H1 (cell line): ENCODE results near the gene MCF2L. TPM values are rescaled to one million over a fixed set of nuclear protein-coding genes. Genes with fewer than 3 reads are reported as not detected.

Experiments used
- ATF3 ChIP-seq: IDR thresholded peaks from 2 replicates; pipeline ENCODE4 v1.6.1; 2011; ENCODE audit warnings: low read depth, mild to moderate bottlenecking, low read length; ENCODE audit not compliant: insufficient read depth
- polyA plus RNA-seq, 7 experiments: library from polyadenylated mRNA; depleted of rRNA in 3 of 7; stranded (reverse) in 5 of 7; unstranded in 2 of 7; fragments of >200 nt in 5 of 7; fragments of 200-250 nt in 2 of 7; gene quantifications; 1 replicate in 5 of 7; 2 replicates in 1 of 7; 4 replicates in 1 of 7; pipeline versions ENCODE4 v1.2.1 to v1.2.3, GENCODE V29; 2011 to 2013; ENCODE audit warnings: missing spikeins in 2 of 7, mixed read lengths in 2 of 7
- total RNA-seq: library from RNA; stranded (reverse); fragmentation: NEBNext Ultra II Directional; extraction: Animal tissue kit (Norgen Biotek cat#: 25700); gene quantifications from 2 replicates; pipeline ENCODE4 v1.2.1, GENCODE V29; 2021
- TF ChIP-seq, protein P1 (sequence below): fragments of 300-600 bp; sonication (generic); IDR thresholded peaks from 2 replicates; pipeline ENCODE4 v1.7.1; 2012; ENCODE audit warnings: low read length, moderate library complexity, mild to moderate bottlenecking, inconsistent platforms; ENCODE audit not compliant: insufficient replicate concordance

MCF2L gene
- total and polyA plus RNA-seq, 2 of the 8 experiments (the other 6 are each of a cell fraction or from before 2014, with no cell fraction given) = 10.1 to 24.4 TPM

DNA sequence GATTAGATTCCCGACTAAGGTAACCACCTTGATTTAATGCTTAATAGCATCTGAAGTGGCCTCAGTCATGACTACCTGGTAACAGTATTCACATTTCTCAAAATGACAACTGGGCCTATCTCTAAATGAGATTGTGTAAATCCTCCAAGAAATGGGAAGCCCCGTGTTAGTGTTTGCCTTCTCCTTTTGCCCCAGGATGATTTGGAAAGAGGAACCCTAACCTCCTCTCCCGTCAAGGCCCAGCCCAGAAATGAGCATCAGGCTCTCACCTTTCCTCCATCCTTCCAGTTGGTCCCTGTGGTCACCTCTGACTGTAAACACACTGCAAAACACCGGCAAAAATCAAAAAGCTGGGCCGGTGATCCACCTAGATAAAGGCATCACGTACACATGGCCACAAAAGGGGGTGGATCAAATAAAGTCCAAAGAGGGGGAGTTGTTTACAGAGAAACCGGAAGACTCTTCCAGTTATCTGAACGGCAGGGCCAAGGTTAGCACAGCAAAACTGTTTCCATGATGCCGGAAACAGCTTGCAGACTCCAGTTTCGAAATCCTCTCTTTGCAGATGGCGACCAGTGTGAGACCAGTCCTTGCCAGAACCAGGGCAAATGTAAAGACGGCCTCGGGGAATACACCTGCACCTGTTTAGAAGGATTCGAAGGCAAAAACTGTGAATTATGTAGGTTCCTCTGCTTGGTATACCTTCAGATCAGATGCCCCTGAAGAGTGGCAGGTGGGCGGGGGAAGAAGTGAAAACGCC lies 170.0 kb downstream of the MCF2L start (continued):
- TF ChIP-seq, protein P1, sequence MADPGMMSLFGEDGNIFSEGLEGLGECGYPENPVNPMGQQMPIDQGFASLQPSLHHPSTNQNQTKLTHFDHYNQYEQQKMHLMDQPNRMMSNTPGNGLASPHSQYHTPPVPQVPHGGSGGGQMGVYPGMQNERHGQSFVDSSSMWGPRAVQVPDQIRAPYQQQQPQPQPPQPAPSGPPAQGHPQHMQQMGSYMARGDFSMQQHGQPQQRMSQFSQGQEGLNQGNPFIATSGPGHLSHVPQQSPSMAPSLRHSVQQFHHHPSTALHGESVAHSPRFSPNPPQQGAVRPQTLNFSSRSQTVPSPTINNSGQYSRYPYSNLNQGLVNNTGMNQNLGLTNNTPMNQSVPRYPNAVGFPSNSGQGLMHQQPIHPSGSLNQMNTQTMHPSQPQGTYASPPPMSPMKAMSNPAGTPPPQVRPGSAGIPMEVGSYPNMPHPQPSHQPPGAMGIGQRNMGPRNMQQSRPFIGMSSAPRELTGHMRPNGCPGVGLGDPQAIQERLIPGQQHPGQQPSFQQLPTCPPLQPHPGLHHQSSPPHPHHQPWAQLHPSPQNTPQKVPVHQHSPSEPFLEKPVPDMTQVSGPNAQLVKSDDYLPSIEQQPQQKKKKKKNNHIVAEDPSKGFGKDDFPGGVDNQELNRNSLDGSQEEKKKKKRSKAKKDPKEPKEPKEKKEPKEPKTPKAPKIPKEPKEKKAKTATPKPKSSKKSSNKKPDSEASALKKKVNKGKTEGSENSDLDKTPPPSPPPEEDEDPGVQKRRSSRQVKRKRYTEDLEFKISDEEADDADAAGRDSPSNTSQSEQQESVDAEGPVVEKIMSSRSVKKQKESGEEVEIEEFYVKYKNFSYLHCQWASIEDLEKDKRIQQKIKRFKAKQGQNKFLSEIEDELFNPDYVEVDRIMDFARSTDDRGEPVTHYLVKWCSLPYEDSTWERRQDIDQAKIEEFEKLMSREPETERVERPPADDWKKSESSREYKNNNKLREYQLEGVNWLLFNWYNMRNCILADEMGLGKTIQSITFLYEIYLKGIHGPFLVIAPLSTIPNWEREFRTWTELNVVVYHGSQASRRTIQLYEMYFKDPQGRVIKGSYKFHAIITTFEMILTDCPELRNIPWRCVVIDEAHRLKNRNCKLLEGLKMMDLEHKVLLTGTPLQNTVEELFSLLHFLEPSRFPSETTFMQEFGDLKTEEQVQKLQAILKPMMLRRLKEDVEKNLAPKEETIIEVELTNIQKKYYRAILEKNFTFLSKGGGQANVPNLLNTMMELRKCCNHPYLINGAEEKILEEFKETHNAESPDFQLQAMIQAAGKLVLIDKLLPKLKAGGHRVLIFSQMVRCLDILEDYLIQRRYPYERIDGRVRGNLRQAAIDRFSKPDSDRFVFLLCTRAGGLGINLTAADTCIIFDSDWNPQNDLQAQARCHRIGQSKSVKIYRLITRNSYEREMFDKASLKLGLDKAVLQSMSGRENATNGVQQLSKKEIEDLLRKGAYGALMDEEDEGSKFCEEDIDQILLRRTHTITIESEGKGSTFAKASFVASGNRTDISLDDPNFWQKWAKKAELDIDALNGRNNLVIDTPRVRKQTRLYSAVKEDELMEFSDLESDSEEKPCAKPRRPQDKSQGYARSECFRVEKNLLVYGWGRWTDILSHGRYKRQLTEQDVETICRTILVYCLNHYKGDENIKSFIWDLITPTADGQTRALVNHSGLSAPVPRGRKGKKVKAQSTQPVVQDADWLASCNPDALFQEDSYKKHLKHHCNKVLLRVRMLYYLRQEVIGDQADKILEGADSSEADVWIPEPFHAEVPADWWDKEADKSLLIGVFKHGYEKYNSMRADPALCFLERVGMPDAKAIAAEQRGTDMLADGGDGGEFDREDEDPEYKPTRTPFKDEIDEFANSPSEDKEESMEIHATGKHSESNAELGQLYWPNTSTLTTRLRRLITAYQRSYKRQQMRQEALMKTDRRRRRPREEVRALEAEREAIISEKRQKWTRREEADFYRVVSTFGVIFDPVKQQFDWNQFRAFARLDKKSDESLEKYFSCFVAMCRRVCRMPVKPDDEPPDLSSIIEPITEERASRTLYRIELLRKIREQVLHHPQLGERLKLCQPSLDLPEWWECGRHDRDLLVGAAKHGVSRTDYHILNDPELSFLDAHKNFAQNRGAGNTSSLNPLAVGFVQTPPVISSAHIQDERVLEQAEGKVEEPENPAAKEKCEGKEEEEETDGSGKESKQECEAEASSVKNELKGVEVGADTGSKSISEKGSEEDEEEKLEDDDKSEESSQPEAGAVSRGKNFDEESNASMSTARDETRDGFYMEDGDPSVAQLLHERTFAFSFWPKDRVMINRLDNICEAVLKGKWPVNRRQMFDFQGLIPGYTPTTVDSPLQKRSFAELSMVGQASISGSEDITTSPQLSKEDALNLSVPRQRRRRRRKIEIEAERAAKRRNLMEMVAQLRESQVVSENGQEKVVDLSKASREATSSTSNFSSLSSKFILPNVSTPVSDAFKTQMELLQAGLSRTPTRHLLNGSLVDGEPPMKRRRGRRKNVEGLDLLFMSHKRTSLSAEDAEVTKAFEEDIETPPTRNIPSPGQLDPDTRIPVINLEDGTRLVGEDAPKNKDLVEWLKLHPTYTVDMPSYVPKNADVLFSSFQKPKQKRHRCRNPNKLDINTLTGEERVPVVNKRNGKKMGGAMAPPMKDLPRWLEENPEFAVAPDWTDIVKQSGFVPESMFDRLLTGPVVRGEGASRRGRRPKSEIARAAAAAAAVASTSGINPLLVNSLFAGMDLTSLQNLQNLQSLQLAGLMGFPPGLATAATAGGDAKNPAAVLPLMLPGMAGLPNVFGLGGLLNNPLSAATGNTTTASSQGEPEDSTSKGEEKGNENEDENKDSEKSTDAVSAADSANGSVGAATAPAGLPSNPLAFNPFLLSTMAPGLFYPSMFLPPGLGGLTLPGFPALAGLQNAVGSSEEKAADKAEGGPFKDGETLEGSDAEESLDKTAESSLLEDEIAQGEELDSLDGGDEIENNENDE = no peak
- TF ChIP-seq ATF3 = no peak
- TF ChIP-seq, all 59 proteins: peak for 0
